K562 (cell line): ENCODE measurements around the gene HNRNPA3. TPM values are rescaled to one million over a fixed set of nuclear protein-coding genes. Genes with fewer than 3 reads are reported as not detected.

Experiments used
- CBFA2T3 ChIP-seq: fragments of 450-650 bp; IDR thresholded peaks from 2 replicates; pipeline ENCODE4 v1.6.1; 2017
- CBX8 ChIP-seq: fragments of 200-600 bp; sonication (generic); IDR thresholded peaks from 2 replicates; pipeline ENCODE4 v1.6.1; 2012; ENCODE audit warnings: borderline replicate concordance, mixed run types, low read depth, mild to moderate bottlenecking, moderate library complexity, mixed read lengths, low read length, control low read depth, inconsistent platforms; ENCODE audit not compliant: poor library complexity, severe bottlenecking; ENCODE audit errors: extremely low read depth
- CHD4 ChIP-seq: fragments of 200-600 bp; sonication (generic); IDR thresholded peaks from 3 replicates; pipeline ENCODE4 v1.6.1; 2012; ENCODE audit warnings: low read depth, mild to moderate bottlenecking, mixed read lengths, low read length, inconsistent platforms; ENCODE audit not compliant: insufficient read depth, insufficient replicate concordance, poor library complexity, severe bottlenecking
- CREB3 ChIP-seq: fragments of 450-650 bp; conservative IDR thresholded peaks from 2 replicates; pipeline ENCODE4 v1.6.1; 2016; ENCODE audit warnings: missing genetic modification characterization, low read depth, mild to moderate bottlenecking, missing compliant biosample characterization, moderate library complexity
- ESRRB ChIP-seq: fragments of 250-450 bp; sonication (Bioruptor Pico); IDR thresholded peaks from 2 replicates; pipeline ENCODE4 v1.5.0; 2020; ENCODE audit warnings: mild to moderate bottlenecking, moderate library complexity, borderline replicate concordance
- ETS1 ChIP-seq: conservative IDR thresholded peaks from 2 replicates; pipeline ENCODE4 v1.6.1; 2011; ENCODE audit warnings: low read depth, mild to moderate bottlenecking, low read length; ENCODE audit not compliant: control insufficient read depth
- MGA ChIP-seq: fragments of 450-650 bp; IDR thresholded peaks from 2 replicates; pipeline ENCODE4 v1.6.1; 2016; ENCODE audit warnings: mild to moderate bottlenecking, moderate library complexity
- STAT5A ChIP-seq: IDR thresholded peaks from 2 replicates; pipeline ENCODE4 v1.6.1; 2012; ENCODE audit warnings: low read length, inconsistent platforms, borderline replicate concordance
- polyA plus RNA-seq, 8 experiments: library from polyadenylated mRNA; depleted of rRNA in 4 of 8; stranded (reverse) in 5 of 8; unstranded in 3 of 8; fragments of >200 nt; fragmentation: Nextera tagmentation in 2 of 8; fragmentation: Illumina TruSeq in 1 of 8; extraction: Ambion mirVana in 2 of 8; extraction: Trizol in 1 of 8; gene quantifications; 2 replicates each; pipeline versions ENCODE4 v1.2.1 to v1.2.3, GENCODE V29; 2011 to 2014; ENCODE audit warnings: inconsistent platforms in 1 of 8, missing spikeins in 1 of 8
- total RNA-seq, 7 experiments: library from RNA; depleted of rRNA in 6 of 7; stranded (reverse); fragments of >200 nt in 6 of 7; fragmentation: Illumina TruSeq in 2 of 7; extraction: Trizol in 2 of 7; gene quantifications; 2 replicates each; pipeline versions ENCODE4 v1.2.1 to v1.2.3, GENCODE V29; 2011 to 2021; ENCODE audit warnings: low replicate concordance in 1 of 7

The HNRNPA3 gene
- total and polyA plus RNA-seq, 9 of the 15 experiments (the other 6 are each of a cell fraction or from before 2014, with no cell fraction given) = 72.8 to 428 (median 192) TPM

GRCh38 chr2:177187631-177188312 lies 24.8 kb upstream of the HNRNPA3 start (continued):
- no peak for TF ChIP-seq CBX8
- TF ChIP-seq STAT5A = no peak
- no peak for TF ChIP-seq ETS1
- TF ChIP-seq CREB3 = no peak
- TF ChIP-seq CHD4 = no peak
- TF ChIP-seq CBFA2T3 = no peak
- peak; percentile 78 for TF ChIP-seq MGA
- no peak for TF ChIP-seq ESRRB
